GM12878 (cell line): ENCODE results near the gene RPEL1.

ENCODE experiments used
- BCLAF1 ChIP-seq: fragments of 450-650 bp; IDR thresholded peaks from 2 replicates; pipeline ENCODE4 v1.6.1; 2017; ENCODE audit warnings: antibody characterized with exemption, mild to moderate bottlenecking, moderate library complexity
- CTCF ChIP-seq, 3 experiments: IDR thresholded peaks in 2 of 3; conservative IDR thresholded peaks in 1 of 3; 2 replicates each; pipeline ENCODE4 v1.5.1; 2011; ENCODE audit warnings: low read depth in 3 of 3, low read length in 3 of 3, mild to moderate bottlenecking in 3 of 3, control low read depth in 2 of 3, moderate library complexity in 2 of 3, inconsistent platforms in 1 of 3, mixed read lengths in 1 of 3; ENCODE audit not compliant: control insufficient read depth in 2 of 3, insufficient read depth in 1 of 3; ENCODE audit errors: extremely low read depth in 1 of 3
- EZH2 ChIP-seq: IDR thresholded peaks from 2 replicates; pipeline ENCODE4 v1.6.1; 2012; ENCODE audit warnings: low read depth, mild to moderate bottlenecking, control low read depth, inconsistent platforms, low read length, borderline replicate concordance; ENCODE audit not compliant: control insufficient read depth
- IRF3 ChIP-seq: fragments of 450-650 bp; IDR thresholded peaks from 2 replicates; pipeline ENCODE4 v1.6.1; 2014; ENCODE audit warnings: mild to moderate bottlenecking

GRCh38 chr10:103224133-103224532, 21.6 kb upstream of the RPEL1 start:
- TF ChIP-seq IRF3, result no peak
- no peak for TF ChIP-seq CTCF (IDR thresholded peaks at IDR 0.05 in 2 of 3, conservative IDR thresholded peaks at IDR 0.05 in 1 of 3; ENCODE audit: control insufficient read depth in 2 of 3, extremely low read depth in 1 of 3, insufficient read depth in 1 of 3, low read depth in 3 of 3, low read length in 3 of 3)
- no peak for TF ChIP-seq BCLAF1
- TF ChIP-seq EZH2, result no peak
